Activated T-helper 1 cell treated with anti-CD3 and anti-CD28 coated beads, Interleukin-12 subunit alpha, Interleukin-12 subunit beta, Interleukin-2, Interleukin-4 antibody, amounts not matched to agents 30 ng/mL and 10 ng/mL and 1 ng/mL, durations not matched to agents 14 hours and 24 hours and 36 hours (primary cell): Measurements from ENCODE around the gene PAQR7. TPM values are rescaled to one million over a fixed set of nuclear protein-coding genes. Genes with fewer than 3 reads are reported as not detected.

ENCODE experiments used
- DNase-seq: peaks from one replicate; pipeline ENCODE4 v3.0.0; 2021; ENCODE audit warnings: low spot score
- H3K27ac Mint-ChIP-seq: one replicate; pipeline ENCODE4 v1.8.0; 2021; ENCODE audit warnings: mild to moderate bottlenecking, mixed read lengths
- H3K27me3 Mint-ChIP-seq: one replicate; pipeline ENCODE4 v1.8.0; 2022; ENCODE audit warnings: mild to moderate bottlenecking, moderate library complexity, mixed read lengths; ENCODE audit not compliant: insufficient read depth
- H3K36me3 Mint-ChIP-seq: one replicate; pipeline ENCODE4 v1.8.0; 2021; ENCODE audit warnings: low read depth, mixed read lengths
- H3K4me1 Mint-ChIP-seq: one replicate; pipeline ENCODE4 v1.8.0; 2021; ENCODE audit warnings: low read depth, mixed read lengths
- H3K4me3 Mint-ChIP-seq: one replicate; pipeline ENCODE4 v1.8.0; 2021; ENCODE audit warnings: mild to moderate bottlenecking, moderate library complexity, mixed read lengths
- H3K9me3 Mint-ChIP-seq: one replicate; pipeline ENCODE4 v1.8.0; 2021; ENCODE audit warnings: mixed read lengths
- intact Hi-C: fragments of 100-400 bp; cut with micrococcal nuclease; formaldehyde crosslinking; loops from one replicate; pipeline ENCODE4 v1.15.1; 2024
- total RNA-seq: library from RNA; stranded (reverse); gene quantifications from 2 replicates; pipeline ENCODE4 v1.2.3, GENCODE V29; 2022

Gene PAQR7, protein sequence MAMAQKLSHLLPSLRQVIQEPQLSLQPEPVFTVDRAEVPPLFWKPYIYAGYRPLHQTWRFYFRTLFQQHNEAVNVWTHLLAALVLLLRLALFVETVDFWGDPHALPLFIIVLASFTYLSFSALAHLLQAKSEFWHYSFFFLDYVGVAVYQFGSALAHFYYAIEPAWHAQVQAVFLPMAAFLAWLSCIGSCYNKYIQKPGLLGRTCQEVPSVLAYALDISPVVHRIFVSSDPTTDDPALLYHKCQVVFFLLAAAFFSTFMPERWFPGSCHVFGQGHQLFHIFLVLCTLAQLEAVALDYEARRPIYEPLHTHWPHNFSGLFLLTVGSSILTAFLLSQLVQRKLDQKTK
- 5.8 and 6.1 TPM in 2 replicates for total RNA-seq

DNA sequence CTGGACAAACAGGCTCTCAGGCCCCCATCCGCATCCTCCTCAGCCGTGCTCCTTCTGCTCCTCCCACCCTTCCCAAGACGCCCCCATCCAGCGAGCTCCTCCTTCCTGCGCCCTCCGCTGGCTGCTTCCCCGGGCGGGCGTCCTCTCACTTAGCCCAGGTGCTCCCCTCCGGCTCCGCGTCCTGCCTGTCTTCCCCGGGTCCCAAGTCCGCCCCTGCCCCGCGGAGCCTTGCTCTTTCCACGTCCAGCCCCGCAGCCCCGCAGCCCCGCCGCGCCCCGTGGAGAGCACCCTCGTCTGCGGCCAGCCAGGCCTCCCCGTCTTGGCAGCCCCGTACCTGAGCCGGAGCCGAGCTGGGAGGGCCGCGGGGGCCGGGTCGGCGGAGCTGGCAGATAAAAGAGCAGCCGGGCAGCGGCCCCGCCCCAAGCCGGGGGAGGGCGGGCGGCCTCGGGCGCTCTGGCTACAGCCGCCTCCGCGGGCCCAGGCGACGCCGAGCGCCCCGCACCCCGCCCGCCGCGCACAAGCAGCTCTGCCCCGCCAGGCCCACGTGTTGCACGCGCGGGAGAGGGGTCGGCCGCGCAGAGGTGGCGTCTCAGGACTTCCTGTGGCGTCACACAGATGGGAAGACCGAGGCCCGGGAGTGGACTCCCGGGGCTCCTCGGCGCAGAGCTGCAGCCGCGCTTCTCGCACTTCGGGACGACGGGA lies at the start of gene PAQR7:
Gene PAQR7 (minus strand): TSS at position 555 of the 702 bp plus-strand sequence. CDS start 11,869 bp downstream, outside the sequence.
- Mint-ChIP-seq H3K4me3 (peak within 1 kb of the TSS; percentile 84), H3K9me3 (no peaks in the 10 kb centered on the region), H3K4me1 (no peaks in the 10 kb centered on the region), H3K27me3 (peaks cover 12% of the 10 kb centered on the region), H3K36me3 (no peaks in the 10 kb centered on the region), H3K27ac (peak within 1 kb of the TSS; percentile 70)
- intact Hi-C loops = loop anchor here (1.0 kb wide), 2 partner anchors 16 to 31 kb away; partner anchors contain the start of genes AUNIP and STMN1
- DNase-seq = peak; percentile 50

DNA sequence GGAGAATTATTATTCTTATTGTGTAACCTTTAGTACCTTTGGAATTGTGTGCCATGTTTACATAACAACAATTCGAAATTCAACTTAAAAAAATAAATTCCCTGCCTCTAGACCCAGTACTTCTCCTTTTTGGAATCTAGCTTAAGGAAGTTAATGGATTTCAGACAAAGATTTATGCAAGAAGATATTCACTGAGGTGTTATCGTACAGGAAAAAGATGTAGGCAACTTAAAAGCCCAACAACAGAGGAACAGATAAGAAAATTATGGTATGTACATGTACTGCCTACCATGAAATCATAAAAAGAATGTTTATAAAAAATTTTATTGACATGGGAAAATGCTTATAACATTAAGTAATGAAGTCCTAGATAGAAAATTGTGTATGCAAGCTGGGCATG lies 48.9 kb upstream of the PAQR7 start:
- Mint-ChIP-seq H3K36me3 (peaks cover 3% of the 10 kb centered on the region), H3K9me3 (no peaks in the 10 kb centered on the region), H3K27me3 (peaks cover 43% of the 10 kb centered on the region)

DNA sequence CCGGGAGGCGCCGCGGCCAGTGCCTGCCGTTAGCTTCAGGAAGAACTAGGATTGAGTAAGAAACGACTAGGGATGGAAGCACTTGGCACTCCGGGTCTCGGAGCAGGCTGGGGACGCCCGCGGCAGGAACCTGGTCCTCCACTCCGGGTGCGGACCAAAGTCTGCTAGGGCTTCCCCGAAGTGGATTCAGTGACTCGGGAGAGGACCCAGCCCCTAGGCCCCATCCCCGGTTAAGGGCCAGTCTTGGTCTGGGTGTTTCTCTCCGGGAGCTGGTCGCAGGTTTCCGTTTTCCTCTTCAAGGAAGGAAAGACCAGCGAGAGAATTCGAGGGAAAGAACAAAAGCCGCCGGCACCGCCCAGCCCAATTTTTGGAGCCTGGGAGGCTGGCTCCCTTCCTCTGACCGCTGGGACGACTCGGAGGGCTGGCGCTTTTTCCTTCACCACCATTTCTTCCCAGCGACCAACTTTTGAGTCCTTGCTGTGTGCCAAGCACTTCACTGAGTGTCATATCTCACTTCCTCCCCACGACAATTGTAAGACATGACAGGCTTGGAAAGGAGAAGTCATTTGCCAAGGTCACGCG lies 47.6 kb upstream of the PAQR7 start:
- no peak for DNase-seq

More for the DNA sequence above, 48.9 kb upstream of the PAQR7 start:
- no peak for DNase-seq
- intact Hi-C loops = loop anchor here (5.0 kb wide), 1 partner anchor 48 kb away; no protein-coding TSS in a partner anchor
- Mint-ChIP-seq H3K4me3 (no peak overlapping the region), H3K4me1 (peaks cover 16% of the 10 kb centered on the region), H3K27ac (no peak overlapping the region)

DNA sequence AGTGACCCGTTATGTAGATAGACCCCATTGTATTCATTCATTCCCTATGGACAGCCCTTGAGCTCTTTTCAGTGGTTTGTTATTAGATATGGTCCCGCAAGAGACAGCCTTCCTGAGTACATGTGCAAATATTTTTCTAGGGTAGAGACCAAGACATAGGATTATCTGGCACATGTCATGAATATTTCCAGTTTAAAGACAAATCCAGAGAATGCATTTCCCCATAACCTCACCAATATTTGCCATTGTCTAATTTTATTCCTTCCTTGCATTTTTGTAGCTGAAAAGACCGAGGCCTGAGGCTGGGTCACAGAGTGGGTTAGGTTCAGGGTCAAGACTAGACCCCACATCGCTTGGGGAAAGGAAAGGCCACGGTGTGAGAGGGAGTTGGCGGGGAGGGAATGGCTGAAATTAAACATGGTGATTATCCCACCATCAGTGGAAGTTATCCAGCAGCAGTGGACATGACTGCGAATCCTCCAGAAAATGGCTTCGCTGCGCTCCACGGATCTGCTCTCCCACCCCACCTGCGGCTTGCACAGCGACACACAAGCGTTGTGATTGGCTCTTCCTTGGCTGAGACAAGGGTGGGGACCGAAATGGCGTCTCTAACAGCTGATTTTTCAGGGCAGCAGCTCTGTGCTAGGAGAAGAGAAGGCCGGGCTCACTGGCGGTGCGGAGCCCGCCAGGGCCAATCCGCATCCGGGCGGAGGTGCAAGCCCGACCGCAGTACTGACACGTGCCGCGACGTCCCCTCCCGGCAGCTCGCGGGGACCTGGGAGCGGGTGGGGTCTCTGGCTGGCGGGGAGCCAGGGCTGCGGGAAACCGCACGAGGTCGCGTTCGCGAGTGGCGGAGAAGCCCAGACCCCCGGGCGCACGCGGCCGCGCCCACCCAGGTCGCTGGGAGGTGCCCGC lies 46.8 kb upstream of the PAQR7 start:
- intact Hi-C loops = loop anchor here (2.0 to 5.0 kb wide), 2 partner anchors 16 to 50 kb away; partner anchors contain the start of gene STMN1
- H3K27me3 Mint-ChIP-seq = peaks cover 41% of the 10 kb centered on the region

More for the DNA sequence above, 47.6 kb upstream of the PAQR7 start:
- peaks cover 23% of the 10 kb centered on the region for H3K4me1 Mint-ChIP-seq
- H3K27me3 Mint-ChIP-seq = peaks cover 41% of the 10 kb centered on the region
- peaks cover 4% of the 10 kb centered on the region for H3K36me3 Mint-ChIP-seq
- no peak overlapping the region for H3K27ac Mint-ChIP-seq
- H3K4me3 Mint-ChIP-seq = peak overlapping the region; percentile 54
- intact Hi-C loops = loop anchor here (2.0 to 5.0 kb wide), 2 partner anchors 16 to 49 kb away; partner anchors contain the start of gene STMN1
- H3K9me3 Mint-ChIP-seq = no peaks in the 10 kb centered on the region

DNA sequence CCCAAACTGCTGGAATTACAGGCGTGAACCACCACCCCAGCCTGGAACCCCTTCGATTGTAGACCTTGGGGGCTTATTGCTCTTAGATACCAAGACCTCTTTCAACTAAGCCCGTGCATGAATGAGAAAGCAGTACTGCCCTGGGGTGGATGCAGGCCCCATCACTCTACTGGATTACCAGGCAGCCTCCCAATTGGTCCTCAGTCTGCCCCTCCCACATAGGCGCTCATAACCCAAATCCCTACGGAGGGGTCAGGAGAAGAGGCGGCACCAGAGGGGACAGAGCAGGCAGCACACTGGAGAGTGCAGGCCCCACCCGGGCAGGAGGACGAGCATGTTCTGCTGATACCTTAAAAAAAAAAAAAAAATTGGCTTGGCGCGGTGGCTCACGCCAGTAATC lies 43.1 kb upstream of the PAQR7 start:
- no peak overlapping the region for H3K27ac Mint-ChIP-seq
- intact Hi-C loops = no loop called here
- no peak for DNase-seq

More for the DNA sequence above, 46.8 kb upstream of the PAQR7 start:
- peak overlapping the region; percentile 23 for H3K27ac Mint-ChIP-seq
- peak; percentile 38 for DNase-seq
- no peaks in the 10 kb centered on the region for H3K9me3 Mint-ChIP-seq
- peaks cover 5% of the 10 kb centered on the region for H3K36me3 Mint-ChIP-seq
- peak overlapping the region; percentile 75 for H3K4me3 Mint-ChIP-seq
- peaks cover 29% of the 10 kb centered on the region for H3K4me1 Mint-ChIP-seq

DNA sequence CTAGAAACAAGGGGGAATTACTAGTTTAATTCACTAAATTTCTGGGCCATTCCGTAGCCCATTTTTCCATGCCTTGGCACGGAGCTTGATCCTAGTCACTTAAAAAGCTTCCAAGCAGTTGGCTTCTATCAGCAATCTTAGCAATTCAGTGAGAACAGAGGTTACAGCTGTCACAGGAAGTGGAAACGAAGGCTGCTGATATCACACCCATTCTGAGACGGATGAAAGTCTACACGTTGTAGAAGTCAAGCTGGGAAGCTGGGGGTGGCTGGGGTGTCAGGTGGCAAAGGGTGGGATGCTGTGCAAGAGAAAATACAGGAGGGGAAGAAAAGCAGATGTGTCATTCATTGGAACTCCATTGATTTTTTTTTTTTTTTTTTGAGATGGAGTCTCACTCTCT lies 42.5 kb upstream of the PAQR7 start:
- intact Hi-C loops = no loop called here
- Mint-ChIP-seq H3K27ac (peak overlapping the region; percentile 19), H3K27me3 (peaks cover 12% of the 10 kb centered on the region), H3K4me3 (no peak overlapping the region), H3K9me3 (no peaks in the 10 kb centered on the region), H3K4me1 (peaks cover 22% of the 10 kb centered on the region), H3K36me3 (peaks cover 5% of the 10 kb centered on the region)
- no peak for DNase-seq

More for the DNA sequence above, 43.1 kb upstream of the PAQR7 start:
- Mint-ChIP-seq H3K4me1 (peaks cover 27% of the 10 kb centered on the region), H3K27me3 (peaks cover 18% of the 10 kb centered on the region), H3K36me3 (peaks cover 5% of the 10 kb centered on the region), H3K9me3 (no peaks in the 10 kb centered on the region), H3K4me3 (no peak overlapping the region)

DNA sequence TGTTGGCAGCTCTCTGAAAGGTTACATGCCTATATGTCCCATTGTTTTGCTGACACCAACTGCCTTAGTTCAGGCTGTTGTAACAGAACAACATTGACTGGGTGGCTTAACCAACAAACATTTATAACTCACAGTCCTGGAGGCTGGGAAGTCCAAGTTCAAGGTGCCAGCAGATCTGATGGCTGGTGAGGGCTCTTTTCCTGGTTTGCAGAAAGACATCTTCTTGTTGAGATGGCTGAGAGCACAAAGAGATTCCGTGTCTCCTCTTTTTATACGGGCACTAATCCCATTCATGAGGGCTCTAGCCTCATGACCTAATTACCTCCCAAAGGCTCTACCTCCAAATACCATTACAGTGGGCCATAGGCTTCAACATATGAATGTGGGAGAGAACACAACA lies 41.0 kb upstream of the PAQR7 start:
- H3K36me3 Mint-ChIP-seq = peaks cover 2% of the 10 kb centered on the region
- no peak for DNase-seq
- no peak overlapping the region for H3K27ac Mint-ChIP-seq
- peaks cover 13% of the 10 kb centered on the region for H3K4me1 Mint-ChIP-seq
- intact Hi-C loops = no loop called here
- no peaks in the 10 kb centered on the region for H3K9me3 Mint-ChIP-seq
- H3K27me3 Mint-ChIP-seq = peaks cover 6% of the 10 kb centered on the region
- H3K4me3 Mint-ChIP-seq = no peak overlapping the region

DNA sequence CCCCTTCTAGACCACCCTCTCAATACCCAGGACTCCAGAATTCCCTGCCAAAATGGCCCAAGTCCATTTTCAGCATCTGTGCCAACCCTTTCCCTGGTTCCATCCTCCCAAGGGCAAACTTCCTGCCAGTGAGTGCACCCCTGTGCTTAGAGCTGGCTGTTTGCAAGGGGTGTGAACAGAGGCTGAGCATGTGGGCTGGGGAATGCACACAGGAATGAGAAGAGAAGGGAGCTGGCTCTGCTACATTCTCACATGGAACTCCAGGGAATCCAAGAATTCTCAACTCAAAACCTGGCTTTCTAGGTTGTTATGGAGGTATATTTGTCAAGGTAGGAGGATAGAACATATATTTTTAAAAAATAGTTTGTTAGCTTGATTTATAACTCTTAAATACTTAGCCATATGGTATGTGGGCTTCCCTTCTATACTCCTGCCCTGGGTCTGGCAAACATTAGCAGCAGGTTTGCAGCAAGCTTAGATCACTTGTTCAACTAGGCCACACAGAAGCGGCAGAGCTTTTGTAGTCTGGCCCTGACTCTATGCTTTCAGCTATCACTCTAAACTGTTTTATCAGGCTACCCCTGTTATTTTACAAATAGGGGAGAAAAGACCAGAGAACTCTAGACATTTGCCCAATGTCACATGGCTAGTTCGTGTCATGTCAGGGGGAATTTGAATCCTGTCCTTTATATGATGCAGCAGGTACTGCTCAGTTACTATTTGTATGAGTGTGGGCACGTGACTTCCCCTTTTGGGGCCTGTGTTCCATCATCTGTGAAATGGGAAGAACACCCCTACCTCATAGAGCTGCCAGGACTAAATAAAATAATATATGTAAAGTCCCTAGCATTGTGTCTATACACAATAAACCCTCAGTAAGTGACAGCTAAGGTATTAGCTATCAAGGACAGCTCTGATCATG lies 38.8 kb upstream of the PAQR7 start:
- Mint-ChIP-seq H3K4me3 (no peak overlapping the region), H3K9me3 (no peaks in the 10 kb centered on the region), H3K27me3 (peaks cover 3% of the 10 kb centered on the region), H3K36me3 (peaks cover 2% of the 10 kb centered on the region), H3K27ac (no peak overlapping the region), H3K4me1 (peaks cover 13% of the 10 kb centered on the region)
- no peak for DNase-seq
- intact Hi-C loops = no loop called here

DNA sequence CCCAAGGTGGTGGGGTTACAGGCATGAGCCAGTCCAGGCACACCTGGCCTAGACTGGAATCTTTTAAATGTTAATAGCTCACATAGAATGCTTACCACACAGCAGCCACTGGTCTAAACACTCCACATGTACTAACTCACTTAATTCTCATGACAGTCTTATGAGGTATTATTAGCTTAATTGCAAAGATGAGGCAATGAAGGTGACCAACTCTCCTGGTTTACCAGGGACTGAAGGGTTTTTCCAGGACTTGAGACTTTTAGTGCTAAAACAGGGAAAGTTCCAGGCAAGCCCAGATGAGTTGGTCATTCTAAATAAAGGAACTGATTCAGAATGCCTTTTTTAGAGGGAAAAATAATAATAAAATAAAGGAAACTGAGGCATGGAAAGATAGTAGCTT lies 37.7 kb upstream of the PAQR7 start:
- DNase-seq = no peak
- peaks cover 2% of the 10 kb centered on the region for H3K36me3 Mint-ChIP-seq
- no peak overlapping the region for H3K4me3 Mint-ChIP-seq
- intact Hi-C loops = no loop called here
- peaks cover 6% of the 10 kb centered on the region for H3K27me3 Mint-ChIP-seq
- no peaks in the 10 kb centered on the region for H3K9me3 Mint-ChIP-seq
- peaks cover 8% of the 10 kb centered on the region for H3K4me1 Mint-ChIP-seq
- H3K27ac Mint-ChIP-seq = no peak overlapping the region

DNA sequence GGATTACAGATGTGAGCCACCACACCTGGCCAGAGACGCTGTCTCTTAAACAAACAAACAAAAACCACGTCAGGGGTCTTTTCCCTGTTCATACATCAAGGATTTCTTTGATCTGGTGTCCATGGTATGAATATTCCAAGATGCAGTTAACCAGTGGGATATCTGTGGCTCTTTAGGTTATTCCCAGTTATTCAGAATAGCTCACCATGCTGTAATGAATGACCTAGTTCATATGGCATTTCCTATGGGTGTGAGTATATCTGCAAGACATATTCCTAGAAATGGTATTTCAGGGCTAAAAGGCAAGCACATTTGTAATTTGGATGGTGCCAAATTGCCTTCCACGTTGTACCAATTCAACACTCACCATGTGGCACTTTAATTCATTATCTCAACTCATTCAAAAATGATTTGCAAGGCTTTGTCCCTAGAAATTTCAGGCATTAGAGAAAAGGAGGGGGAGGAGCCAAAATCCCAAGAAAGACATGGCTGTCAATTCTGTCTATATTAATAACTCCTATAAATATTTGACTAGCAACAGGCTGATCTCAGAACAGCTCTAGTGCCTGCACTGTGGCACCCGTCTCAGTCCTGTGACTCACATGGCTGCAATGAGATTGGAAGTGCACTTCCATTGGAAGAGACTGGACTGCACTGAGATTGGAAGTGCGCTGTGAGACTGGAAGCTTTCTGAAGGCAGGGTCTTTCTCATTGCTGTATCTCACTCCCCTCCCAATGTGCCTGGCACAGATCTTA lies 36.7 kb upstream of the PAQR7 start:
- no peak overlapping the region for H3K4me3 Mint-ChIP-seq

DNA sequence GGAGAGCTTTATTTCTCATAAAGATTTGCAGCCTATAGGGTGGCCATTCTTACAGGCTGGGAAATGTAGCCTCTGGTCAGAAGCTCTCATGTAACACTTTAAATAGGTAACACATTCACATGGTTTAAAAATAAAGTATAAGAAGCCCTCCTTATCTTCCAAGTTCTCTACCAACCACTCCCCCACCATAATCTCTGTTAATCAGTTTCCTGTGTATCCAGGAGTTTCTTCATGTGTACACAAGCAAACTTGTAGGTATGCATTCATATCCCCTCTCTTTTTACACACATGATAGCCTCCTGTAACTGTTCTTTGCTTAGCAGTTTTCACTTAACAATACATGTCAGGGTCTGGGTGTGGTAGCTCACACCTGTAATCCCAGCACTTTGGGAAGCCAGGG lies 35.7 kb upstream of the PAQR7 start:
- Mint-ChIP-seq H3K36me3 (no peaks in the 10 kb centered on the region), H3K27ac (no peak overlapping the region), H3K4me3 (no peak overlapping the region), H3K4me1 (peaks cover 12% of the 10 kb centered on the region), H3K9me3 (no peaks in the 10 kb centered on the region), H3K27me3 (peaks cover 21% of the 10 kb centered on the region)
- intact Hi-C loops = no loop called here
- DNase-seq = no peak

More for the DNA sequence above, 36.7 kb upstream of the PAQR7 start:
- Mint-ChIP-seq H3K9me3 (no peaks in the 10 kb centered on the region), H3K27me3 (peaks cover 13% of the 10 kb centered on the region), H3K36me3 (no peaks in the 10 kb centered on the region), H3K4me1 (peaks cover 7% of the 10 kb centered on the region), H3K27ac (no peak overlapping the region)
- no peak for DNase-seq
- intact Hi-C loops = no loop called here
